Astrocyte (in vitro differentiated cells and primary cell): ENCODE measurements around the gene ALG1L2. TPM values are rescaled to one million over a fixed set of nuclear protein-coding genes. Genes with fewer than 3 reads are reported as not detected.
"Not testable (repeated sequence)": the region's sequence is repeated elsewhere in the genome, so short reads cannot be mapped to it uniquely, and the experiment has no call there.

Experiments
- DNase-seq: peaks from one replicate; pipeline ENCODE4 v3.0.0-alpha.2; 2010; ENCODE audit warnings: low read depth
- FAIRE-seq: peaks from 2 replicates; lab custom pipeline; 2011; peaks lifted over from hg19 to GRCh38; lab: Jason Lieb, UNC
- H2AFZ ChIP-seq: 2 replicates; pipeline ENCODE4 v1.6.0; 2012; ENCODE audit warnings: low read depth, low read length, inconsistent platforms
- H3K27ac ChIP-seq: 2 replicates; pipeline ENCODE4 v1.5.1; 2011; ENCODE audit warnings: low read depth, low read length, inconsistent platforms
- H3K27me3 ChIP-seq: 2 replicates; pipeline ENCODE4 v1.6.0; 2011; ENCODE audit warnings: low read length, inconsistent platforms; ENCODE audit not compliant: insufficient read depth
- H3K36me3 ChIP-seq: 2 replicates; pipeline ENCODE4 v1.5.1; 2011; ENCODE audit warnings: low read length, inconsistent platforms; ENCODE audit not compliant: insufficient read depth
- H3K4me1 ChIP-seq: 2 replicates; pipeline ENCODE4 v1.5.1; 2011; ENCODE audit warnings: low read length, inconsistent platforms; ENCODE audit not compliant: insufficient read depth
- H3K4me2 ChIP-seq: 2 replicates; pipeline ENCODE4 v1.6.0; 2012; ENCODE audit warnings: low read length, inconsistent platforms
- H3K4me3 ChIP-seq: 2 replicates; pipeline ENCODE4 v1.5.1; 2011; ENCODE audit warnings: low read depth, mild to moderate bottlenecking, low read length, inconsistent platforms; ENCODE audit not compliant: insufficient read depth
- H3K79me2 ChIP-seq: 2 replicates; pipeline ENCODE4 v1.6.0; 2012; ENCODE audit warnings: mild to moderate bottlenecking, low read length, inconsistent platforms; ENCODE audit not compliant: insufficient read depth
- H3K9ac ChIP-seq: 2 replicates; pipeline ENCODE4 v1.6.0; 2012; ENCODE audit warnings: mild to moderate bottlenecking, low read length, inconsistent platforms
- H3K9me3 ChIP-seq: 2 replicates; pipeline ENCODE4 v1.5.1; 2012; ENCODE audit warnings: low read depth, mild to moderate bottlenecking, low read length, inconsistent platforms; ENCODE audit not compliant: insufficient read depth
- H4K20me1 ChIP-seq: 2 replicates; pipeline ENCODE4 v1.6.0; 2012; ENCODE audit warnings: low read length, inconsistent platforms; ENCODE audit not compliant: insufficient read depth
- H3K27ac Mint-ChIP-seq: one replicate; pipeline ENCODE4 v1.8.0; 2021; ENCODE audit warnings: mild to moderate bottlenecking, mixed read lengths; ENCODE audit not compliant: unreplicated experiment
- H3K27me3 Mint-ChIP-seq: one replicate; pipeline ENCODE4 v1.8.0; 2021; ENCODE audit warnings: low read depth, mixed read lengths; ENCODE audit not compliant: unreplicated experiment
- H3K36me3 Mint-ChIP-seq: one replicate; pipeline ENCODE4 v1.8.0; 2021; ENCODE audit warnings: low read depth, mixed read lengths; ENCODE audit not compliant: unreplicated experiment
- H3K4me1 Mint-ChIP-seq: one replicate; pipeline ENCODE4 v1.8.0; 2021; ENCODE audit warnings: low read depth, mixed read lengths; ENCODE audit not compliant: unreplicated experiment
- H3K4me3 Mint-ChIP-seq: one replicate; pipeline ENCODE4 v1.8.0; 2021; ENCODE audit warnings: mild to moderate bottlenecking, moderate library complexity, mixed read lengths; ENCODE audit not compliant: unreplicated experiment
- H3K9me3 Mint-ChIP-seq: one replicate; pipeline ENCODE4 v1.8.0; 2021; ENCODE audit warnings: mild to moderate bottlenecking, mixed read lengths; ENCODE audit not compliant: unreplicated experiment
- CTCF ChIP-seq: IDR thresholded peaks from 2 replicates; pipeline ENCODE4 v1.5.1; 2011; ENCODE audit warnings: low read depth, mild to moderate bottlenecking, inconsistent platforms, low read length, moderate library complexity; ENCODE audit not compliant: insufficient read depth
- EZH2 ChIP-seq: IDR thresholded peaks from 2 replicates; pipeline ENCODE4 v1.6.1; 2012; ENCODE audit warnings: mild to moderate bottlenecking, low read length, inconsistent platforms; ENCODE audit not compliant: insufficient read depth
- total RNA-seq: library from RNA; stranded (reverse); gene quantifications from 2 replicates; pipeline ENCODE4 v1.2.1, GENCODE V29; 2021

The ALG1L2 gene
- total RNA-seq, 1 donor from 2014 or later: 0.41 TPM

GRCh38 chr3:130077636-130078035, 4.0 kb upstream of the ALG1L2 start:
- FAIRE-seq: no peak

DNA sequence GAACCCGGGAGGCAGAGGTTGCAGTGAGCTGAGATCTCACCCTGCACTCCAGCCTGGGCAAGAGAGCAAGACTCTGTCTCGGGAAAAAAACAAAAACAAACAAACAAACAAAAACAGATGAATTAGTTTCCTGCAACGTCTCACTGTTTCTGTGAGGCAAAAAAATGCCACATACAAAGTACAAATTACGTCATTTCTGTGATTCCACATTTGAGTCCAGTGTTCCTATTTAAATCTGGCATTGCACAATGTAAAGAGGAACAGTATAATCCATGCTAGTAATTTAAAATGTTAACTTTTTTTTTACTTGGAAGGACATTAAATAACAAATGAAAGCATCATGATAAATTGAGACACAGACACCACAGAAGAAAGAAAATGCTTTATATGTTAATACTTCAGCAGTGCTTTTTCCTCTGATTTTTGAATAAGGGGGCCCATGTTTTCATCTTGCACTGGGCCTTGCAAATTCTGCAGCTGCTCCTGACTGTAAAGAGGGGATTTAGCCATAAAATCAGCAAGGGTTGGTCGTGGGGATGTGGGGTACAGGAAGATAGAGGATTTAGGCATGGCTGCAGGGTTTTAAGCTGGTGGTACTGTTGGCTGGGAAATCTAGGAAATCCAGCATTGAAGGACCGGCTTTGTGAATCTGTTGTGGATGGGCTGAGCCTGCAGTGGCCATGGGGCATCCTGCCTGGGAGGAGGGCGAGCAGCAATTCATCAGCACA, 1.9 kb downstream of the ALG1L2 start:
- not testable (repeated sequence) for H2AFZ ChIP-seq, H3K9ac ChIP-seq, H3K79me2 ChIP-seq, H3K27ac Mint-ChIP-seq, H3K4me2 ChIP-seq, H3K4me1 Mint-ChIP-seq, H4K20me1 ChIP-seq, H3K9me3 ChIP-seq, H3K27me3 ChIP-seq, H3K27ac ChIP-seq, H3K4me3 ChIP-seq, H3K36me3 ChIP-seq, DNase-seq, H3K4me1 ChIP-seq, FAIRE-seq, H3K36me3 Mint-ChIP-seq, H3K4me3 Mint-ChIP-seq
- peaks cover 18% of the 10 kb centered on the region for H3K27me3 Mint-ChIP-seq
- peaks cover 10% of the 10 kb centered on the region for H3K9me3 Mint-ChIP-seq

More at GRCh38 chr3:130077636-130078035, 4.0 kb upstream of the ALG1L2 start:
- Histone ChIP-seq H3K36me3 (no peaks in the 10 kb centered on the region), H3K27ac (no peak overlapping the region), H3K27me3 (no peaks in the 10 kb centered on the region), H2AFZ (no peak overlapping the region), H3K9ac (no peak overlapping the region), H3K79me2 (no peaks in the 10 kb centered on the region), H3K4me3 (no peak overlapping the region), H3K9me3 (no peaks in the 10 kb centered on the region), H3K4me1 (no peaks in the 10 kb centered on the region), H3K4me2 (no peak overlapping the region), H4K20me1 (no peaks in the 10 kb centered on the region)
- TF ChIP-seq EZH2: no peak
- TF ChIP-seq CTCF: no peak
- no peaks in the 10 kb centered on the region for H3K4me1 Mint-ChIP-seq
- no peak overlapping the region for H3K27ac Mint-ChIP-seq
- H3K9me3 Mint-ChIP-seq: no peaks in the 10 kb centered on the region
- H3K27me3 Mint-ChIP-seq: peaks cover 15% of the 10 kb centered on the region
- no peak overlapping the region for H3K4me3 Mint-ChIP-seq
- no peak for DNase-seq
- peaks cover 3% of the 10 kb centered on the region for H3K36me3 Mint-ChIP-seq

GRCh38 chr3:130084436-130084980, 2.9 kb downstream of the ALG1L2 start:
- peaks cover 6% of the 10 kb centered on the region for H3K36me3 Mint-ChIP-seq
- peaks cover 10% of the 10 kb centered on the region for H3K9me3 Mint-ChIP-seq
- Histone ChIP-seq H3K4me1 (no peaks in the 10 kb centered on the region), H3K9me3 (no peaks in the 10 kb centered on the region), H4K20me1 (no peaks in the 10 kb centered on the region), H3K36me3 (no peaks in the 10 kb centered on the region), H3K4me2 (no peak overlapping the region), H3K4me3 (no peak overlapping the region), H3K27ac (no peak overlapping the region), H3K9ac (no peak overlapping the region), H2AFZ (no peak overlapping the region), H3K79me2 (no peaks in the 10 kb centered on the region), H3K27me3 (no peaks in the 10 kb centered on the region)
- H3K27me3 Mint-ChIP-seq: peaks cover 15% of the 10 kb centered on the region
- H3K4me1 Mint-ChIP-seq: no peaks in the 10 kb centered on the region
- TF ChIP-seq CTCF (no peak), EZH2 (no peak)
- no peak for DNase-seq
- no peak overlapping the region for H3K27ac Mint-ChIP-seq
- no peak for FAIRE-seq
- H3K4me3 Mint-ChIP-seq: no peak overlapping the region
